ENCODE data around the gene ABCD4. TPM values are rescaled to one million over a fixed set of nuclear protein-coding genes. Genes with fewer than 3 reads are reported as not detected.

Gene ABCD4
- 11.6 and 26.1 TPM in 2 replicates for total RNA-seq

GRCh38 chr14:74302634-74303569 lies at the start of gene ABCD4:
Gene ABCD4, minus strand, starts transcription at chr14:74302934. Its CDS starts 22 bp downstream, at chr14:74302912.

GRCh38 chr14:74348241-74348734 lies 45.6 kb upstream of the ABCD4 start, which contains the start of gene VRTN:
Gene VRTN, plus strand, starts transcription at chr14:74348471. Its CDS starts 8,313 bp downstream, at chr14:74356784.

GRCh38 chr14:74238974-74239847 lies 63.5 kb downstream of the ABCD4 start, which contains the start of gene VSX2:
Gene VSX2, plus strand, starts transcription at chr14:74239449. Its CDS starts 113 bp downstream, at chr14:74239562.

Other genes starting within 250 kb of the ABCD4 start
- 16.9 and 29.4 TPM in 2 replicates for gene ALDH6A1, start 218.5 kb downstream of the ABCD4 start, total RNA-seq
- 6.4 and 16.4 TPM in 2 replicates for gene LIN52, start 218.0 kb downstream of the ABCD4 start, total RNA-seq
- gene VSX2, start 63.5 kb downstream of the ABCD4 start, total RNA-seq: not detected in 2 replicates
- gene VRTN, start 45.5 kb upstream of the ABCD4 start, total RNA-seq: not detected in 2 replicates
- gene SYNDIG1L, start 123.3 kb upstream of the ABCD4 start, total RNA-seq: under 0.01 and 0.14 TPM in 2 replicates
- gene NPC2, start 190.4 kb upstream of the ABCD4 start, total RNA-seq: 172 and 292 TPM in 2 replicates
- gene ISCA2, start 190.8 kb upstream of the ABCD4 start, total RNA-seq: 14.8 and 23.9 TPM in 2 replicates

Measured in nasal cavity respiratory epithelium epithelial cell of viscerocranial mucosa (primary cell).